Pons (tissue), 1 donor: ENCODE measurements around the gene GRIP2.
"Not testable (repeated sequence)": the region's sequence is repeated elsewhere in the genome, so short reads cannot be mapped to it uniquely, and the experiment has no call there.

ENCODE experiments used
- DNase-seq: peaks from one replicate; pipeline ENCODE4 v3.0.0-alpha.2; 2016; ENCODE audit warnings: low spot score

GRIP2 gene

DNA sequence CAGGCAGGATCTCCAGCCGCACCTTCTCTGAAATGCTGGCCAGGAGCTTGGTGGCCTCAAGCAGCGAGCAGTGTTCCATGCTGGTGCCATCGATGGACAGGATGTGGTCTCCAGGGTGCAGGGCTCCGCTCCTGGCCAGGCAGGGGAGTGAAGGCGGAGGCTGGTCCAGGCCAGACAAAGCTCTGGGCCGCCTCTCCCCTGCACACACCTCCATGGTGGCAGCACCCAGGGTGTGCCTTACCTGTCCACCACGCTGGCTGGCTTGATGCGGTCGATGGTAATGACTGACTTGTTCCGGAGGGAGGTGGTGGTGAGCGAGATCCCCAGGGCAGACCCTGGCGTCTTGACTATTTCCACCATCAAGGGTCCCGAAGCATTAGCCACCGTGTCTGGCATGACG is 20.0 kb downstream of the GRIP2 start:
- no peak for DNase-seq

DNA sequence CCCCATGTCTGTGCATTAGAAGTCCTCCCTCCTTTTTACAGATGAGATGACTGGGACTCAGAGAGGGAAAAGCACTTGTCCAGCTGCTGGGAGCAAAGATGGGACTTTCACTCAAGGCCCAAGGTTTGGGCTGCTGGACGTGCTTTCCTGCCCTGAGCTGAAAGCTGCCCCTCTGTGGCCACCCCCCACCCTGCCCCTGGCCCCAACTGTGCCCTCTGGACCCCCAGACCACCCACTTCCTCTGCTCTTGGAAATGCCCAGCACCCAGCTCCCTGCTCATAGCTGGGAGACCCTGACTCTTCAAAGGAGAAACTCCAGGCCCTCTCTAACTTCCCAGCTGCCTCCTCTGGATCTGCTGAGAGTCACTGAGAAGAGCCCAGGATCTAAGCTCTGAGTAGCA is 20.7 kb downstream of the GRIP2 start:
- no peak for DNase-seq

GRCh38 chr3:14518893-14519292 is 21.2 kb downstream of the GRIP2 start:
- no peak for DNase-seq

- DNase-seq: no peak
These were observed 21.7 kb downstream of the GRIP2 start for GRCh38 chr3:14518432-14518802.

- no peak for DNase-seq
These were observed 22.3 kb downstream of the GRIP2 start for GRCh38 chr3:14517601-14518431.

DNA sequence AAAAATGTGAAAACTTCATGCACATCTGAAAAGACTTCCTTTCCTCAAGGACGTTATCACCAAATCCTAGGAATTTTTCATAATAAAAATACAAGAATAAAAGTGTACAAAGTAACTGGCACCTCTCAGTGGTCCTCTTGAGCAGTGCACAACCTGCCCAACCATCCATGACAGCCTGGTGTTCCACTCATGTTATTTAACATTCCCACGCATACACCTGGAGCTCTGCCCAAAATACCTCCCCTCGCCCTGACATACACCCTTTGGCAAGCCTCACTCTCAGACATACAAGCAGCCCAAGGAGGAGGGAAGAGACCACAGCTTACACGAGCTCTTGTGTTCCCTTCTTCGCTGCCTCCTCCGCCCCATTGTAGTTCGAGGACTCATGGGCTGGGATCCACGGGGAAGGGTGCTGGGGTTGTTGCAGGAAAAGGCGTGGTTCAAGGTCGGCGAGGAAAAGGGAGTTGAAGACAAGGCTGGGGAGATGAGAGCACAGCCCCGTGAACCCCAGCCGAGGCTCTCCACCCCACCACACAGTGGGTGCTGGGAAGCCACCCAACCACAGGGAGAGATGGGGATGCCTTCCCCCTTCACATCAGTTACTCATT is 23.3 kb downstream of the GRIP2 start:
- no peak for DNase-seq

GRCh38 chr3:14515526-14515925 is 24.6 kb downstream of the GRIP2 start:
- DNase-seq: not testable (repeated sequence)

DNA sequence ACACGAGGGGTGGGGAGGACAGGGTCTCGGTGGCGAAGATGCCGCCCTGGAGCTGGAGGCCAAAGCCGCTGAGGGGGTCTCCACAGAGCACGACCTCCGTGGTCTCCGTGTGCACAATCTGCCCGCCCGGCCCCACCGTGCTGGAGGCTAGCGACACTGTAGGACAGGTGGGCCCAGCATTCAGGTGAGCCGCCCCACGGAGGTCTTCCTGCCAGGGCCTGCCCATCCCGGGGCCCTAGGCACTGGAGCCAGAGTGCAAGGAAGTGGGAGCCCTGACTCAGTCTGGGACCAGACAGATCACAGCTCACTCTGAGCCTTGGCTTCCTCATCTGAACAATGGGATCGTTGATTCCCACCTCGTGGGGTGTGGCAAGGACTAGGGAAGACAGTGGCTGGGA is 25.8 kb downstream of the GRIP2 start:
- no peak for DNase-seq

DNA sequence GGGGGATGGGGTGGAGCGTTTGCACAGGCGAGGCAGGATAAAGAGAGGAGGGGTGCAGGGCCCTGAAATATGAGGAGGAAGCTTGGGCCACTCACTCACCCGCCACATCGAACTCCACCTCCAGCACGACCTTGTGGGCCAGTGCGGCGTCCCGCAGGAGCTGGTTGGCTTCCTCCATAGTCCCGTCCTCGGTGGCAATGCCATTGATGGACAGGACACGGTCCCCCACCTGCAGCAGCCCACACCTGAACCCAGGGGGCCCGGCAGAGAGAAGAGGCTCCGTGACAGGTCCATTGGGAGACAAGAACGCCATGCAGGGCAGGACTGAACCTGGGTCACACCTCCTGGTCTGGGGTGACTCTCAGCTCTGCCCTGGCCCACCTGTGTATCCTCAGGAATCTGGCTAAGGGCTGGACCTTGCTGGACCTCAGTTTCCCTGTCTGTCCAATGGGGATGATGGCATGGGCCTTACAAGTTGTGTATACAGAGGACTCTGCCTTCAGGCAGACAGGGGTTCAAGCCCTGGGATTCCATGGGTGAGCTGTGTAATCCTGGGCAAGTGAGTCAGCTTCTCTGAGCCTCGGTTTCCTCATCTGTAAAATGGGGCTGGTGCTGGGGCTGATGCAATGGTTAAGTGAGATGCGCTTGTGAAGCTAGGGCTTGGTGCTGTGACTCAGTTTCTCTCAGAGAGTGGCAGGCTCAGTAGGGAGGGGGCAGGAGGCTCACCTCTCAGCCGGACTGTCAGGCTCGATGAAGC is 26.4 kb downstream of the GRIP2 start:
- no peak for DNase-seq

GRCh38 chr3:14512942-14513327 is 27.2 kb downstream of the GRIP2 start:
- no peak for DNase-seq

GRCh38 chr3:14512281-14512941 is 27.7 kb downstream of the GRIP2 start:
- DNase-seq: no peak

- DNase-seq: no peak
These were observed 28.4 kb downstream of the GRIP2 start for GRCh38 chr3:14511623-14512280.

DNA sequence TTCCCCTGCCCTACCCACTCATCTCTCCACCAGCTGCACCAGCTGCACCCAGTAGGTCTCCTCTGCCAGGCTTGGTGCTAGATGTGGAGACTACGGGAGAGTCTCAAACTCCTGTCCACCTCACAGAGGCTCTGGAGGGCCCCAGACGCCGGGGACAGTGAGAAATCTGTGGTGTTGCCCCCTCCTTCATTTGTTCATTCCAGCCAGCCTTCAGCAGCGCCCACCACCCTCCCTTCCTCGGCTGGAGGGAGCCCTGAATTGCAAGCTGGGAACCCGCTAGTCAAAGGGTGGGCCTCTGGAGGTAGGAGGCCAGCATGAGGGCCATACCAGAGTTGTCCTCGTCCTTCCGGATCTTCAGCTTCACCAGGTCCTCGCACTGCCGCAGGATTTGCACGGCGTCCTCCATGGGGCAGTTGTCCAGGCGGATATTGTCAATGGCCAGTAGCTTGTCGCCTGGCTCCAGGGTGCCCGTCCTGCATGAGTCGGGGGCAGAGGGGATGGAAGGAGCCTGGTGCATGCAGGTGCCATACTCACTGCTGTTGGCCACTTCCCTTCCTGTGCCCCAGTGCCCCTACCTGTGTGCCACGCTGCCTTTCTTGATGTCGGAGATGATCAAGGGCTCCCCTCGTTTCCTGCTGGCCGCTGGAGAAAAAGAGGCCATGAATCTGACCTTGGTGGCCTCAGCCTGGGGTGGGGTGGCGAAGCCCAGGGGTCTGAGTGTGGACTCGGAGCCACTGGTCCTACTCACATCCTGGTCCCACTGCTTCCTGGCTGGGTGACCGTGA is 29.1 kb downstream of the GRIP2 start:
- no peak for DNase-seq

DNA sequence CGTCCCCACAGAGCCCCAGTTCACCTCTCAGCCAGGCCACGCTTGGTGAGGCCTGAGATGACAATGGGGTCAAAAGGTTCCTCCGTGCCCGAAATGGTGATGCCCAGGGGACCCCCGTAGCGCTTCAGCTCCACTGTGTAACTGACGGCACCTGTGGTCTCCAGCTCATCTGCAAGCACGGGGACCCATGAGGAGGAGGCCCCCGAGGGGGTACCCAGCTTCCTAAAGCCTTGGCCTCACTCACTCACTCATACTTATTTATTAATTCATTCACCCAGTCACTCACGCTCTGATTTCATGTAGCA is 30.4 kb downstream of the GRIP2 start:
- no peak for DNase-seq

DNA sequence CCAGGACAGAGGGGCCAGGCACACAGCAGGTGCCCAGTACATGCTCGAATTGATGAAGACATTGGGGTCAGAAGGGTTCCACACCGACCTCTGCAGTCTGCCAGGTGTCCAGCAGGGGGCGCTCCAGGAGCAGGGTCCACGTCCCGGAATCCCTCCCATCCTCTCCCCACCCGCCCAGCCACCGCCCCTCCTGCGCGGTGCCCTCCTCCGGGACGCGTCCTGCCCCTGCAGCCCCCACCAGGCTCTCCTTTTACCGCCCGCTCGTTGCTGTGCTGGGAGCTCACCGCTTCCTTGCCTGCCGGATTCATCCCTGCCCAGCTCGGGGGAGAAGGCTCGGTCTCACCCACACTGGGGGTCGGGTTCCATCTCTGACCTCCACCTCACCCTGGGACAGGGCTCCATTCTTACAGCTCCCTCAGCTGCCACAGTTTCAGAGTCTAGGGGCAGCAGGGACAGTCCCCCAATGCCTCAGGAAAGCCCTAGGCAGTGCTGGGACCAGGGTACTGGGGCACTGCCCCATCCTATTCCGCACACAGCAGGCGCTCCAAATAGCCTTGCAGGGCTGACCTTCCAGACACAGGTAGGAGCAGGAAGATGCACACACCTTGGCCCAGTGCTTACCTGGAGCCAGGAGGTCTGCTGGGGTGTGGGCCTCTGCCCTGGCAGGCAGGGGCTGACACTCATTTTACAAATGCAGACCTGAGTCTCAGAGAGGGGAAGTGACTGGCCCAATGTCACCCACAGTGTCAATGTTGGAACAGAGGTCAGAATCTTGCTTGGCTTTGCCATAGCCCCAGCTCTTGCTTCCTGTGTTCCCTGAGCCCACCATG is 31.0 kb downstream of the GRIP2 start:
- DNase-seq: no peak

- no peak for DNase-seq
These were observed 31.7 kb downstream of the GRIP2 start for GRCh38 chr3:14508505-14508819.

DNA sequence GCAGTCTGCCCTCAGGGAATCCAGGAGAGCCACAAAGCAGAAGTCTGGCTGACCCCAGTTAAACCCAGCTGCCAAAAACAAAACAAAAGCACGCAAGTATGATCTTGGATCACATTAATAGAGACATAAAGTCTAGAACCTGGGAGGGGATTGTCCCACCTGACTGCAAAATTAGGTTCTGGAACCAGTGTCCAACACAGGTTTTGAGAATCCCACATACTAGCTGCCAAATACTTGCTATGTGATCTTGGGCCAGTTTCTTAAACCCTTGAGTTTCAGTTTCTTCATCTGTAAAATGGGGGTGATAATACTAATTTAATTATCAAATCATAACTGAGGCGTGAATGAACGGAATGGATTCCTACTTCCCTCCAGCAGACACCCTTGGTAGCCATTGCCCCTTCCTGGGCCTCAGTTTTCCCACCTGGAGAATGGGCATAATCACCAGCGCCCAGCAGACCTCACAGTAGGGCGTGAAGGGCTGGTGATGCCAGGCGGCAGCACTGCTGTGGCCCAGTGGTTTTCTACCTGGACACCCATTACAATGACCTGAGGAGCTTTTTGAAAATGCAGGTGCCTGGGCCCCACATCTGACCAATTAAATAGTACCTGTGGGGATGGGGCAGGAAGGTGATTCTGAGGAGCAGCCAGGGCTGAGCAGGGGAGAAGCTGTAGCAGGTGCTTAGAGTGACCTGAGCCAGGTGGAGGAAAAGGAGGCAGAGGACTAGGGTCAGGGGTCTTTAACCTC is 32.2 kb downstream of the GRIP2 start:
- DNase-seq: no peak

GRCh38 chr3:14507305-14507741 is 32.8 kb downstream of the GRIP2 start:
- no peak for DNase-seq

DNA sequence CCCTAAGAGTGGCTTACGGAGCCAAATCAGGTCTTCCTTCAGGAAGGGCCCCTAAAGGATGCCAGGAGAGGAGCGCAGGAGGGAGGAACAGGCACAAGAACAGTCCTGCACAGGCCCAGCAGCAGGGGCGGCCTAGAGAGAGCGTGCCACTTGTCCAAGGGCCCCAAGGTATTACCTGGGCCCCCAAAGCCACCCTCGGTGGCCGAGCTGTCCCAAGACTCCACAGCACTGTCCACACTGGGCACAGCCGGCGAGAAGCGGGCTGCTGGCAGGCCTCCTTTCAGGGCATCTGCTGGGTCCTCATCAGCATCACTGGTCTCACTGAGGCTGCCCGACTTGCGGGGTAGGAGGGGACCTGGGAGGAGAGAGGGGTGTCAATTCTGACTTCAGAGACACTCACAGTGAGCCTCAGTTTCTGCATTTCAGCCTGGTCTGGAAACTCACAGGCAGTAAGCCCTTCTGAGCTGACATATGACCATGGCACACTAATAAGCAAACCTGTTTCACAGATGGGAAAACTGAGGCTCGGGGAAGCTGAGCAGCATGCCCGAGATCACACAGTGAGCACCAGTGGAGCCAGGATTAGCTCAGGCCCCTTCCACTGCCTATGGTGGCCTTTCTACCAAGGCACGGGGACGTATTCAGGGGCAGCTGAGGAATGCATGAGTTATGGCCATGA is 33.4 kb downstream of the GRIP2 start:
- DNase-seq: no peak
